ENCODE results near the gene DIP2C.
A peak's percentile ranks its signal among the peaks of the same experiment; 100 is the strongest.
"Not testable (repeated sequence)": the region's sequence is repeated elsewhere in the genome, so short reads cannot be mapped to it uniquely, and the experiment has no call there.

Gene DIP2C

GRCh38 chr10:323651-324293 lies 365.7 kb downstream of the DIP2C start:
- peak overlapping the region; percentile 59; the same call in 1 of the 2 replicates for H2AFZ ChIP-seq (ENCODE audit: low read length)
- no peaks in the 10 kb centered on the region for H4K20me1 ChIP-seq (ENCODE audit: insufficient read depth, low read length, poor library complexity, severe bottlenecking)
- H3K9me3 ChIP-seq (ENCODE audit: insufficient read depth, low read depth, low read length): no peaks in the 10 kb centered on the region
- peak overlapping the region; percentile 61 for H3K4me2 ChIP-seq (ENCODE audit: low read depth, low read length, poor library complexity, severe bottlenecking)
- H3K4me3 ChIP-seq (ENCODE audit: low read length, poor library complexity, severe bottlenecking): peak overlapping the region; percentile 63
- H3K4me1 ChIP-seq (ENCODE audit: insufficient read depth, low read length, poor library complexity, severe bottlenecking): peaks cover 31% of the 10 kb centered on the region
- H3K79me2 ChIP-seq (ENCODE audit: insufficient read depth, low read length): no peaks in the 10 kb centered on the region
- TF ChIP-seq EZH2phosphoT487 (IDR thresholded peaks at IDR 0.05; ENCODE audit: borderline replicate concordance): no peak
- no peak for TF ChIP-seq CTCF (conservative IDR thresholded peaks at IDR 0.05; ENCODE audit: low read length)
- H3K36me3 ChIP-seq (ENCODE audit: insufficient read depth, low read length): no peaks in the 10 kb centered on the region
- H3F3A ChIP-seq (ENCODE audit: low read depth): no peaks in the 10 kb centered on the region
- peak overlapping the region; percentile 29 for H3K9ac ChIP-seq (ENCODE audit: low read depth, low read length, poor library complexity, severe bottlenecking)
- H3K9me2 ChIP-seq (replicated peaks; ENCODE audit: low read depth, low read length): no peaks in the 10 kb centered on the region
- H3K27me3 ChIP-seq (ENCODE audit: insufficient read depth, low read length, poor library complexity, severe bottlenecking): no peaks in the 10 kb centered on the region

GRCh38 chr10:323046-323445 lies 366.4 kb downstream of the DIP2C start:
- not testable (repeated sequence) for H3K36me3 ChIP-seq (ENCODE audit: insufficient read depth, low read length); H3K4me2 ChIP-seq (ENCODE audit: low read depth, low read length, poor library complexity, severe bottlenecking); H3K9me2 ChIP-seq (replicated peaks; ENCODE audit: low read depth, low read length); H3K9ac ChIP-seq (ENCODE audit: low read depth, low read length, poor library complexity, severe bottlenecking); H2AFZ ChIP-seq (ENCODE audit: low read length); H3K9me3 ChIP-seq (ENCODE audit: insufficient read depth, low read depth, low read length); H4K20me1 ChIP-seq (ENCODE audit: insufficient read depth, low read length, poor library complexity, severe bottlenecking); H3K4me3 ChIP-seq (ENCODE audit: low read length, poor library complexity, severe bottlenecking); H3K27me3 ChIP-seq (ENCODE audit: insufficient read depth, low read length, poor library complexity, severe bottlenecking); H3F3A ChIP-seq (ENCODE audit: low read depth); H3K79me2 ChIP-seq (ENCODE audit: insufficient read depth, low read length)
- H3K4me1 ChIP-seq (ENCODE audit: insufficient read depth, low read length, poor library complexity, severe bottlenecking): peaks cover 24% of the 10 kb centered on the region

GRCh38 chr10:320771-321170 lies 368.7 kb downstream of the DIP2C start:
- no peak overlapping the region for H3K4me2 ChIP-seq (ENCODE audit: low read depth, low read length, poor library complexity, severe bottlenecking)
- H3K27me3 ChIP-seq (ENCODE audit: insufficient read depth, low read length, poor library complexity, severe bottlenecking): no peaks in the 10 kb centered on the region
- no peak overlapping the region for H2AFZ ChIP-seq (ENCODE audit: low read length)
- H3K9ac ChIP-seq (ENCODE audit: low read depth, low read length, poor library complexity, severe bottlenecking): no peak overlapping the region
- H3F3A ChIP-seq (ENCODE audit: low read depth): no peaks in the 10 kb centered on the region
- no peaks in the 10 kb centered on the region for H3K36me3 ChIP-seq (ENCODE audit: insufficient read depth, low read length)
- H3K79me2 ChIP-seq (ENCODE audit: insufficient read depth, low read length): no peaks in the 10 kb centered on the region
- peaks cover 19% of the 10 kb centered on the region for H3K4me1 ChIP-seq (ENCODE audit: insufficient read depth, low read length, poor library complexity, severe bottlenecking)
- no peaks in the 10 kb centered on the region for H3K9me2 ChIP-seq (replicated peaks; ENCODE audit: low read depth, low read length)
- H3K9me3 ChIP-seq (ENCODE audit: insufficient read depth, low read depth, low read length): no peaks in the 10 kb centered on the region
- no peaks in the 10 kb centered on the region for H4K20me1 ChIP-seq (ENCODE audit: insufficient read depth, low read length, poor library complexity, severe bottlenecking)
- TF ChIP-seq CTCF (conservative IDR thresholded peaks at IDR 0.05; ENCODE audit: low read length): no peak
- TF ChIP-seq EZH2phosphoT487 (IDR thresholded peaks at IDR 0.05; ENCODE audit: borderline replicate concordance): no peak
- no peak overlapping the region for H3K4me3 ChIP-seq (ENCODE audit: low read length, poor library complexity, severe bottlenecking)

GRCh38 chr10:317926-318325 lies 371.5 kb downstream of the DIP2C start:
- H3F3A ChIP-seq (ENCODE audit: low read depth): no peaks in the 10 kb centered on the region

More at GRCh38 chr10:317926-318325, 371.5 kb downstream of the DIP2C start:
- Histone ChIP-seq H3K9ac (ENCODE audit: low read depth, low read length, poor library complexity, severe bottlenecking) (no peak overlapping the region), H3K27me3 (ENCODE audit: insufficient read depth, low read length, poor library complexity, severe bottlenecking) (no peaks in the 10 kb centered on the region), H3K4me2 (ENCODE audit: low read depth, low read length, poor library complexity, severe bottlenecking) (no peak overlapping the region), H3K4me3 (ENCODE audit: low read length, poor library complexity, severe bottlenecking) (no peak overlapping the region), H3K4me1 (ENCODE audit: insufficient read depth, low read length, poor library complexity, severe bottlenecking) (peaks cover 24% of the 10 kb centered on the region), H2AFZ (ENCODE audit: low read length) (no peak overlapping the region), H3K9me2 (replicated peaks; ENCODE audit: low read depth, low read length) (no peaks in the 10 kb centered on the region), H4K20me1 (ENCODE audit: insufficient read depth, low read length, poor library complexity, severe bottlenecking) (no peaks in the 10 kb centered on the region), H3K79me2 (ENCODE audit: insufficient read depth, low read length) (no peaks in the 10 kb centered on the region), H3K9me3 (ENCODE audit: insufficient read depth, low read depth, low read length) (no peaks in the 10 kb centered on the region), H3K36me3 (ENCODE audit: insufficient read depth, low read length) (no peaks in the 10 kb centered on the region)
- TF ChIP-seq EZH2phosphoT487 (IDR thresholded peaks at IDR 0.05; ENCODE audit: borderline replicate concordance) (no peak), CTCF (conservative IDR thresholded peaks at IDR 0.05; ENCODE audit: low read length) (no peak)

Measured in Loucy (cell line).